ENCODE data around the gene MRGPRG.
"Not testable (repeated sequence)": the region's sequence is repeated elsewhere in the genome, so short reads cannot be mapped to it uniquely, and the experiment has no call there.

MRGPRG gene

GRCh38 chr11:3173795-3174194, 44.8 kb downstream of the MRGPRG start:
- in situ Hi-C loops (cut with MboI; ENCODE audit: low sequenced_read_pairs): no loop called here
- Histone ChIP-seq H3K27me3 (ENCODE audit: low read depth) (no peaks in the 10 kb centered on the region), H3K9me3 (peaks cover 4% of the 10 kb centered on the region; the same call in 1 of the 2 replicates), H3K4me1 (peaks cover 4% of the 10 kb centered on the region; the same call in 1 of the 2 replicates), H3K36me3 (replicated peaks) (no peaks in the 10 kb centered on the region), H3K4me3 (no peak overlapping the region)
- no peak for DNase-seq (ENCODE audit: low spot score in 2 of 2)

- peaks cover 4% of the 10 kb centered on the region; the same call in 1 of the 2 replicates for H3K4me1 ChIP-seq
- peaks cover 4% of the 10 kb centered on the region; the same call in 1 of the 2 replicates for H3K9me3 ChIP-seq
- no peak for DNase-seq (ENCODE audit: low spot score in 2 of 2)
- H3K4me3 ChIP-seq: no peak overlapping the region
- no peaks in the 10 kb centered on the region for H3K36me3 ChIP-seq (replicated peaks)
- in situ Hi-C loops (cut with MboI; ENCODE audit: low sequenced_read_pairs): no loop called here
- H3K27me3 ChIP-seq (ENCODE audit: low read depth): no peaks in the 10 kb centered on the region
Observed at GRCh38 chr11:3171931-3172560, 46.6 kb downstream of the MRGPRG start.

GRCh38 chr11:3170756-3171650, 47.6 kb downstream of the MRGPRG start:
- Histone ChIP-seq H3K27me3 (ENCODE audit: low read depth) (no peaks in the 10 kb centered on the region), H3K9me3 (no peaks in the 10 kb centered on the region), H3K4me3 (no peak overlapping the region), H3K4me1 (peaks cover 4% of the 10 kb centered on the region; the same call in 1 of the 2 replicates), H3K36me3 (replicated peaks) (no peaks in the 10 kb centered on the region)
- in situ Hi-C loops (cut with MboI; ENCODE audit: low sequenced_read_pairs): no loop called here
- no peak for DNase-seq (ENCODE audit: low spot score in 2 of 2)

GRCh38 chr11:3170044-3170755, 48.4 kb downstream of the MRGPRG start:
- no peak for DNase-seq (ENCODE audit: low spot score in 2 of 2)
- in situ Hi-C loops (cut with MboI; ENCODE audit: low sequenced_read_pairs): no loop called here
- no peaks in the 10 kb centered on the region for H3K9me3 ChIP-seq
- H3K27me3 ChIP-seq (ENCODE audit: low read depth): no peaks in the 10 kb centered on the region
- H3K4me1 ChIP-seq: peaks cover 9% of the 10 kb centered on the region; the same call in 1 of the 2 replicates
- H3K4me3 ChIP-seq: no peak overlapping the region
- no peaks in the 10 kb centered on the region for H3K36me3 ChIP-seq (replicated peaks)

- DNase-seq (ENCODE audit: low spot score in 2 of 2): peak in 1 of 2 experiments; percentile 38
- no peak overlapping the region for H3K4me3 ChIP-seq
Observed at GRCh38 chr11:3169255-3170043, 49.2 kb downstream of the MRGPRG start.

GRCh38 chr11:3168742-3169254, 49.8 kb downstream of the MRGPRG start:
- H3K36me3 ChIP-seq (replicated peaks); DNase-seq (ENCODE audit: low spot score in 2 of 2); H3K4me3 ChIP-seq; H3K4me1 ChIP-seq; in situ Hi-C loops (cut with MboI; ENCODE audit: low sequenced_read_pairs); H3K9me3 ChIP-seq; H3K27me3 ChIP-seq (ENCODE audit: low read depth): not testable (repeated sequence)

More at GRCh38 chr11:3169255-3170043, 49.2 kb downstream of the MRGPRG start:
- Histone ChIP-seq H3K36me3 (replicated peaks) (no peaks in the 10 kb centered on the region), H3K4me1 (peaks cover 9% of the 10 kb centered on the region; the same call in 1 of the 2 replicates), H3K9me3 (no peaks in the 10 kb centered on the region), H3K27me3 (ENCODE audit: low read depth) (no peaks in the 10 kb centered on the region)
- in situ Hi-C loops (cut with MboI; ENCODE audit: low sequenced_read_pairs): no loop called here
